Mucosa of descending colon (tissue), 3 donors: Measurements from ENCODE around the gene FNBP1L. TPM values are rescaled to one million over a fixed set of nuclear protein-coding genes. Genes with fewer than 3 reads are reported as not detected.

Experiments
- ATAC-seq: fragments of 200-7000 bp; cut with Tn5 transposase; one replicate; pipeline ENCODE4 v1.9.1; 2020; ENCODE audit warnings: mild to moderate bottlenecking, moderate library complexity
- DNase-seq, 3 donors: peaks; one replicate each; pipeline ENCODE4 v3.0.0-alpha.2; 2020
- H3K36me3 ChIP-seq: fragments of 200-600 bp; one replicate; pipeline ENCODE4 v1.8.0; 2021; ENCODE audit warnings: low read depth, mild to moderate bottlenecking
- H3K4me1 ChIP-seq: fragments of 200-600 bp; one replicate; pipeline ENCODE4 v1.8.0; 2021; ENCODE audit warnings: low read depth, mild to moderate bottlenecking
- H3K4me3 ChIP-seq: fragments of 200-600 bp; one replicate; pipeline ENCODE4 v1.8.0; 2021; ENCODE audit warnings: mild to moderate bottlenecking
- H3K9me3 ChIP-seq: fragments of 200-600 bp; one replicate; pipeline ENCODE4 v1.8.0; 2021; ENCODE audit warnings: mild to moderate bottlenecking
- CTCF ChIP-seq: fragments of 200-600 bp; IDR thresholded peaks from one replicate; pipeline ENCODE4 v1.8.0; 2022; ENCODE audit warnings: antibody characterized with exemption, mild to moderate bottlenecking
- intact Hi-C, 2 donors: fragments of 100-400 bp; cut with DNase I in 1 of 2; cut with micrococcal nuclease in 1 of 2; formaldehyde crosslinking; loops; one replicate each; pipeline versions ENCODE4 v1.11.0 to v1.11.1; 2022; cut with DNase I, micrococcal nuclease
- total RNA-seq, 3 donors: library from RNA; stranded (reverse); fragmentation: NEBNext Ultra II Directional in 2 of 3; extraction: Animal tissue kit (Norgen Biotek cat#: 25700) in 2 of 3; gene quantifications; one replicate each; pipeline versions ENCODE4 v1.2.1 to v1.2.4, GENCODE V29; 2021 to 2023
- donor health status: DM: no; HTN: no; CAD: no; lungs with moderate emphysema.
- donor health status: DM: no; HTN: no; CAD: no.
- donor health status: DM: no; HTN: yes; CAD: no.

The FNBP1L gene
- total RNA-seq, 3 donors from 2014 or later: 32.7 to 49.1 (median 44.4) TPM

GRCh38 chr1:93415296-93415695 is 32.6 kb upstream of the FNBP1L start:
- Histone ChIP-seq H3K9me3 (no peaks in the 10 kb centered on the region), H3K4me1 (no peaks in the 10 kb centered on the region), H3K4me3 (no peak overlapping the region), H3K36me3 (no peaks in the 10 kb centered on the region)
- no peak for ATAC-seq
- TF ChIP-seq CTCF: no peak
- DNase-seq: no peak
- intact Hi-C loops: no loop called here

GRCh38 chr1:93416183-93416582 is 31.7 kb upstream of the FNBP1L start:
- Histone ChIP-seq H3K4me1 (no peaks in the 10 kb centered on the region), H3K9me3 (no peaks in the 10 kb centered on the region), H3K4me3 (no peak overlapping the region), H3K36me3 (no peaks in the 10 kb centered on the region)
- ATAC-seq (no peak), DNase-seq (no peak)
- TF ChIP-seq CTCF: no peak
- intact Hi-C loops: no loop called here

- intact Hi-C loops: no loop called here
- no peak for DNase-seq
- no peak for TF ChIP-seq CTCF
- no peaks in the 10 kb centered on the region for H3K36me3 ChIP-seq
- H3K4me3 ChIP-seq: no peak overlapping the region
- no peaks in the 10 kb centered on the region for H3K9me3 ChIP-seq
- no peaks in the 10 kb centered on the region for H3K4me1 ChIP-seq
- no peak for ATAC-seq
Observed at GRCh38 chr1:93419344-93419743, 28.6 kb upstream of the FNBP1L start.

GRCh38 chr1:93420400-93420799 is 27.5 kb upstream of the FNBP1L start:
- ATAC-seq: no peak
- no peak for TF ChIP-seq CTCF
- H3K9me3 ChIP-seq: no peaks in the 10 kb centered on the region
- intact Hi-C loops: no loop called here
- DNase-seq: no peak
- H3K36me3 ChIP-seq: no peaks in the 10 kb centered on the region
- H3K4me1 ChIP-seq: no peaks in the 10 kb centered on the region
- no peak overlapping the region for H3K4me3 ChIP-seq

- no peak for TF ChIP-seq CTCF
- DNase-seq: no peak
- Histone ChIP-seq H3K36me3 (no peaks in the 10 kb centered on the region), H3K4me1 (no peaks in the 10 kb centered on the region), H3K9me3 (no peaks in the 10 kb centered on the region), H3K4me3 (no peak overlapping the region)
- ATAC-seq: no peak
- intact Hi-C loops: no loop called here
Observed at GRCh38 chr1:93426181-93426580, 21.7 kb upstream of the FNBP1L start.

GRCh38 chr1:93427656-93428055 is 20.3 kb upstream of the FNBP1L start:
- Histone ChIP-seq H3K9me3 (no peaks in the 10 kb centered on the region), H3K4me3 (no peak overlapping the region), H3K4me1 (no peaks in the 10 kb centered on the region), H3K36me3 (no peaks in the 10 kb centered on the region)
- ATAC-seq: no peak
- no peak for DNase-seq
- no peak for TF ChIP-seq CTCF
- intact Hi-C loops: no loop called here
